Activated CD8-positive, alpha-beta memory T cell treated with anti-CD3 and anti-CD28 coated beads, Interleukin-2, amount 50 U/mL, for 24 hours (primary cell): ENCODE measurements around the gene NR2F1.

Source experiments
- DNase-seq: peaks from one replicate; pipeline ENCODE4 v3.0.0-alpha.2; 2020; ENCODE audit errors: extremely low read depth

The NR2F1 gene

GRCh38 chr5:93591323-93591945 lies 8.4 kb downstream of the NR2F1 start:
- DNase-seq, result no peak

- DNase-seq, result no peak
Observed at GRCh38 chr5:93592883-93593282, 9.9 kb downstream of the NR2F1 start.

- DNase-seq, result no peak
Observed at GRCh38 chr5:93593476-93594131, 10.6 kb downstream of the NR2F1 start.

GRCh38 chr5:93594591-93595419 lies 11.8 kb downstream of the NR2F1 start:
- no peak for DNase-seq

GRCh38 chr5:93595420-93596147 lies 12.6 kb downstream of the NR2F1 start:
- no peak for DNase-seq

GRCh38 chr5:93596310-93596675 lies 13.3 kb downstream of the NR2F1 start:
- DNase-seq, result no peak

- no peak for DNase-seq
Observed at GRCh38 chr5:93596676-93597490, 13.9 kb downstream of the NR2F1 start.

GRCh38 chr5:93598091-93599000 lies 15.3 kb downstream of the NR2F1 start:
- no peak for DNase-seq

- no peak for DNase-seq
Observed at GRCh38 chr5:93599001-93599379, 16.0 kb downstream of the NR2F1 start.

- no peak for DNase-seq
Observed at GRCh38 chr5:93599399-93600120, 16.5 kb downstream of the NR2F1 start.

- no peak for DNase-seq
Observed at GRCh38 chr5:93600409-93601070, 17.5 kb downstream of the NR2F1 start.

- DNase-seq, result no peak
Observed at GRCh38 chr5:93601071-93601801, 18.2 kb downstream of the NR2F1 start.

GRCh38 chr5:93601802-93602155 lies 18.8 kb downstream of the NR2F1 start:
- no peak for DNase-seq

- no peak for DNase-seq
Observed at GRCh38 chr5:93602241-93603077, 19.4 kb downstream of the NR2F1 start.

- DNase-seq, result no peak
Observed at GRCh38 chr5:93603078-93603792, 20.2 kb downstream of the NR2F1 start.

GRCh38 chr5:93603793-93604643 lies 21.0 kb downstream of the NR2F1 start:
- no peak for DNase-seq
